ENCODE measurements around the gene ABLIM1. TPM values are rescaled to one million over a fixed set of nuclear protein-coding genes. Genes with fewer than 3 reads are reported as not detected.

Gene ABLIM1
- total RNA-seq, 6 donors from 2014 or later, result 92.2 to 153 (median 131) TPM

DNA sequence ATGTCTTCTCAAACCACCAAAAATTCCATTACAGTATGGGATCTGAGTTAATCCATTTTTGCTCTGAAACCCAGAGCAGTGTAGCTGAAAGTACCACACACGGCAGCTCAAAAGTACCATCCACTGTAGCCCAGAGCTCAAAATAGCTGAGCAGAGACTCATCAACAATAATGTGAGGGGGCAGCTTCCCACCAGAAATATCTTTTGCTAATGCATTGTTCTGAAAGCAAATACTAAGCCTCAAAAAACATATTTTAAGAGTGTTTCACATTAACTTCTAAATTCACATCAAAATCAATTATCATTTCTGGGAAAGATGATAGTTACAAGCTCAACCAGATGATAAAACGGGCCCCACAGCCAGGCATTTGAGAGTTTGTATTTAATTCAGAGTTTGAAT is 73.7 kb downstream of the ABLIM1 start:
- H3K36me3 ChIP-seq, result no peaks in the 10 kb centered on the region
- TF ChIP-seq EP300 (IDR thresholded peaks at IDR 0.05), result no peak
- TF ChIP-seq, protein P1, sequence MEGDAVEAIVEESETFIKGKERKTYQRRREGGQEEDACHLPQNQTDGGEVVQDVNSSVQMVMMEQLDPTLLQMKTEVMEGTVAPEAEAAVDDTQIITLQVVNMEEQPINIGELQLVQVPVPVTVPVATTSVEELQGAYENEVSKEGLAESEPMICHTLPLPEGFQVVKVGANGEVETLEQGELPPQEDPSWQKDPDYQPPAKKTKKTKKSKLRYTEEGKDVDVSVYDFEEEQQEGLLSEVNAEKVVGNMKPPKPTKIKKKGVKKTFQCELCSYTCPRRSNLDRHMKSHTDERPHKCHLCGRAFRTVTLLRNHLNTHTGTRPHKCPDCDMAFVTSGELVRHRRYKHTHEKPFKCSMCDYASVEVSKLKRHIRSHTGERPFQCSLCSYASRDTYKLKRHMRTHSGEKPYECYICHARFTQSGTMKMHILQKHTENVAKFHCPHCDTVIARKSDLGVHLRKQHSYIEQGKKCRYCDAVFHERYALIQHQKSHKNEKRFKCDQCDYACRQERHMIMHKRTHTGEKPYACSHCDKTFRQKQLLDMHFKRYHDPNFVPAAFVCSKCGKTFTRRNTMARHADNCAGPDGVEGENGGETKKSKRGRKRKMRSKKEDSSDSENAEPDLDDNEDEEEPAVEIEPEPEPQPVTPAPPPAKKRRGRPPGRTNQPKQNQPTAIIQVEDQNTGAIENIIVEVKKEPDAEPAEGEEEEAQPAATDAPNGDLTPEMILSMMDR (IDR thresholded peaks at IDR 0.05), result no peak
- TF ChIP-seq POLR2AphosphoS5 (IDR thresholded peaks at IDR 0.05), result no peak
- TF ChIP-seq POLR2A (IDR thresholded peaks at IDR 0.05), result no peak
- H3K4me3 ChIP-seq, result no peak overlapping the region
- ATAC-seq (ENCODE audit: low FRiP score in 2 of 2) (no peak), DNase-seq (no peak)
- H3K27ac ChIP-seq, result no peak overlapping the region
- no peaks in the 10 kb centered on the region for H3K27me3 ChIP-seq
- no peaks in the 10 kb centered on the region for H3K9me3 ChIP-seq
- H3K4me1 ChIP-seq, result no peaks in the 10 kb centered on the region
- WGBS, 2 donors, result 85 to 93% methylated on average over 2 of the region's 2 CpGs

DNA sequence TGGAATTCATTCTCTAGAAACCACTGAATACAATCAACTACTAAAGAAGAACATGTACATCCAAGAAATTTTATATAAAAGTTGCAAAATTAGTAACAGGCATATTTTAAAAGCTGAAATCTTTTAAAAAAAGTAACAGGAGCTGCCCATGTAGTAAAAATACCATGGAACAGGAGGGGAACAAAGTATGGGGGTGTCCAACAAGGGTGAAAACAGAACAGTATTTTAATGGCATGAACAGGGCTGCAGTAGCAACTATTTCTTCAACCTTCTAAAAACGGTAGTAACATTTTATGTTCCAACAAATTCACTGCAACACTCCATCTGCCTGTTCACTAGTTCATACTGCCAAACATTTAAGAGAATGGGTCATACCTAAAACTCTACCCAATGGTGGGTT is 77.0 kb downstream of the ABLIM1 start:
- no peak for ATAC-seq (ENCODE audit: low FRiP score in 2 of 2)

DNA sequence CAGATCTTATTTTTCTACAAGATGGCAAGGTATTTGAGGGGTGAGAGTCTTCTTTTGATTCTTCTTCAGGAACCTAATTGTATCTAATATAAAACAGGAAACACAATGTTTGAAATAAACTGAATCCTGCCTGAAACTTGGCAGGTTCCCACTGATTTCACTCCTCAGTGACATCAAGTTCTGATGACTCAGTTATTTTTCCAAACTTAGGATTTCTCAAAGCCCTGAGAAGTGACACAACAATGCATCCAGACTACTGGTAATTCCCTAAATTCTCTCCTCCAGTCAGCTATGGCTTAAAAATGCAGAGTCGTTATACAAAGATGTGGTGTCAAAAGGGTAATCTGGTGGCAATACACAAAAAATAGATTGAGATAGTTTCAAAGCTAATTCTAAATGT is 80.9 kb downstream of the ABLIM1 start:
- 60 to 63% methylated on average over 1 of the region's 1 CpG for WGBS, 2 donors
- no peak for TF ChIP-seq EP300 (IDR thresholded peaks at IDR 0.05)
- TF ChIP-seq, protein P1 (IDR thresholded peaks at IDR 0.05), result no peak
- no peak for TF ChIP-seq POLR2AphosphoS5 (IDR thresholded peaks at IDR 0.05)
- TF ChIP-seq POLR2A (IDR thresholded peaks at IDR 0.05), result no peak
- no peaks in the 10 kb centered on the region for H3K9me3 ChIP-seq
- ATAC-seq (ENCODE audit: low FRiP score in 2 of 2), result peak in 1 of 2 donors; percentile 84
- no peak overlapping the region for H3K4me3 ChIP-seq
- peaks cover 9 to 17% (median 14%) of the 10 kb centered on the region in 4 donors for H3K4me1 ChIP-seq
- no peak for DNase-seq
- H3K27ac ChIP-seq, result peak overlapping the region in 1 of 4 donors; percentile 29
- no peaks in the 10 kb centered on the region for H3K27me3 ChIP-seq
- H3K36me3 ChIP-seq, result peaks cover 0 to 8% (median 0%) of the 10 kb centered on the region in 4 donors

More for the DNA sequence above, 77.0 kb downstream of the ABLIM1 start:
- Histone ChIP-seq H3K27me3 (no peaks in the 10 kb centered on the region), H3K4me1 (peaks cover 0 to 14% (median 7%) of the 10 kb centered on the region in 4 donors), H3K4me3 (no peak overlapping the region), H3K36me3 (no peaks in the 10 kb centered on the region), H3K27ac (no peak overlapping the region), H3K9me3 (no peaks in the 10 kb centered on the region)
- 85% methylated on average over 1 of the region's 1 CpG for WGBS, 2 donors
- no peak for DNase-seq
- no peak for TF ChIP-seq EP300 (IDR thresholded peaks at IDR 0.05)
- TF ChIP-seq POLR2AphosphoS5 (IDR thresholded peaks at IDR 0.05), result no peak
- no peak for TF ChIP-seq POLR2A (IDR thresholded peaks at IDR 0.05)
- TF ChIP-seq, protein P1 (IDR thresholded peaks at IDR 0.05), result no peak

DNA sequence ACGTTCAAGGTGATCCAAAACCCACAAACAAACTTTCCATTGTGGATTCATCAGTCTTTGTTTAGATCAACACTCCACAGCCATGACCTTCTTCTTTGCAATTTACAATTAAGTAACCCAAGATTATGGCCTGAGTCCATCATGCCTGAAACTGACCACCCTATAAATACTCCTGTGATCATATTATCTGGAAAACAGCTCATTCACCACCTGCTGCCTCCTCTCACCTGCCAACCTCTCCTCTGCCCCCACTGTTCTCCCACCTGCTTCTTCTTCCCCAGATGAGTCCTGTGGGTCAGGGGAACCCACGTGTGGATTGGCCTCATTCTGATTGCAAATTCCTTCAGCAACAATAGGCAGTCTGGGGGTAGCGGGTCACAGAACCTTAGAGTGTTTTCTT is 81.4 kb downstream of the ABLIM1 start:
- DNase-seq (no peak), ATAC-seq (ENCODE audit: low FRiP score in 2 of 2) (peak in 1 of 2 donors; percentile 24)
- no peak overlapping the region for H3K4me3 ChIP-seq
- peaks cover 0 to 8% (median 0%) of the 10 kb centered on the region in 4 donors for H3K36me3 ChIP-seq
- H3K9me3 ChIP-seq, result no peaks in the 10 kb centered on the region
- no peaks in the 10 kb centered on the region for H3K27me3 ChIP-seq
- TF ChIP-seq POLR2AphosphoS5 (IDR thresholded peaks at IDR 0.05), result no peak
- TF ChIP-seq POLR2A (IDR thresholded peaks at IDR 0.05), result no peak
- no peak for TF ChIP-seq EP300 (IDR thresholded peaks at IDR 0.05)
- TF ChIP-seq, protein P1 (IDR thresholded peaks at IDR 0.05), result no peak
- 77 to 80% methylated on average over 3 of the region's 3 CpGs for WGBS, 2 donors
- H3K4me1 ChIP-seq, result peaks cover 9 to 17% (median 14%) of the 10 kb centered on the region in 4 donors
- peak overlapping the region in 1 of 4 donors; percentile 29 for H3K27ac ChIP-seq

DNA sequence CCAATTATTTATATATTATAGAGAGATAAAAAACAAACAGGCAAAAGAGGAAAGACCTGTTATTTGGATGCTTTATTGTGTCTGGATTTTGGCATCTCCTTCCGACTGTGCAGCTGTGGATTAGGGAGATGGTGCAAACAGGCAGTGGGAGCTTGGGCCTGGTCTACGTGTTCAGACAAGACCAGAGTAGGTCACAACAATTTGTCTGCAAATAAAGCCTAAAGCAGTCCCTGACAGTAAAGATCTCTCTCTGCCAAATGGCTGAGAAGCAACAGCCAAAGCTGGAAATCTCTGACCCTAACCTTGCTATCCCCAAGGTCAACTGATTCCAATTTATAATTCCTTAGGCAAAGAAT is 82.0 kb downstream of the ABLIM1 start:
- Histone ChIP-seq H3K4me3 (no peak overlapping the region), H3K9me3 (no peaks in the 10 kb centered on the region), H3K36me3 (peaks cover 0 to 9% (median 0%) of the 10 kb centered on the region in 4 donors), H3K27me3 (no peaks in the 10 kb centered on the region), H3K27ac (no peak overlapping the region), H3K4me1 (peaks cover 9 to 17% (median 14%) of the 10 kb centered on the region in 4 donors)
- no peak for TF ChIP-seq POLR2AphosphoS5 (IDR thresholded peaks at IDR 0.05)
- TF ChIP-seq EP300 (IDR thresholded peaks at IDR 0.05), result no peak
- no peak for TF ChIP-seq POLR2A (IDR thresholded peaks at IDR 0.05)
- TF ChIP-seq, protein P1 (IDR thresholded peaks at IDR 0.05), result no peak
- 83 to 91% methylated on average over 2 of the region's 2 CpGs for WGBS, 2 donors
- no peak for ATAC-seq (ENCODE audit: low FRiP score in 2 of 2)
- no peak for DNase-seq
